HepG2 (cell line): Measurements from ENCODE around the gene ZNHIT1. TPM values are rescaled to one million over a fixed set of nuclear protein-coding genes. Genes with fewer than 3 reads are reported as not detected.

ENCODE experiments used
- BORCS8-MEF2B ChIP-seq: sonication (generic); formaldehyde crosslinking; IDR thresholded peaks from 2 replicates; pipeline ENCODE4 v1.8.0; 2022; ENCODE audit warnings: mild to moderate bottlenecking, missing genetic modification reagents
- FIP1L1 ChIP-seq: fragments of 200-400 bp; formaldehyde crosslinking; IDR thresholded peaks from 2 replicates; pipeline ENCODE4 v1.6.1; 2018; ENCODE audit warnings: low read depth, mild to moderate bottlenecking, low read length, moderate library complexity, borderline replicate concordance; ENCODE audit not compliant: insufficient read depth
- HNRNPLL ChIP-seq: fragments of 200-400 bp; formaldehyde crosslinking; IDR thresholded peaks from 2 replicates; pipeline ENCODE4 v1.6.1; 2017; ENCODE audit warnings: mild to moderate bottlenecking, low read depth, low read length; ENCODE audit not compliant: poor library complexity, severe bottlenecking
- KAT8 ChIP-seq: IDR thresholded peaks from 2 replicates; pipeline ENCODE4 v1.6.1; 2016; ENCODE audit warnings: missing genetic modification reagents, missing compliant biosample characterization
- KLF6 ChIP-seq: IDR thresholded peaks from 2 replicates; pipeline ENCODE4 v1.8.0; 2016; ENCODE audit warnings: missing biosample characterization, missing genetic modification reagents
- MYC ChIP-seq: sonication (generic); formaldehyde crosslinking; IDR thresholded peaks from 2 replicates; pipeline ENCODE4 v1.9.0; 2021; ENCODE audit warnings: missing genetic modification reagents, borderline replicate concordance
- MYNN ChIP-seq: sonication (generic); formaldehyde crosslinking; IDR thresholded peaks from 2 replicates; pipeline ENCODE4 v1.4.0; 2020; ENCODE audit warnings: mild to moderate bottlenecking, low read depth, missing genetic modification reagents
- PHF21A ChIP-seq: sonication (generic); formaldehyde crosslinking; IDR thresholded peaks from 2 replicates; pipeline ENCODE4 v1.5.0; 2020; ENCODE audit warnings: mild to moderate bottlenecking, missing genetic modification reagents
- PHF8 ChIP-seq: sonication (generic); formaldehyde crosslinking; IDR thresholded peaks from 2 replicates; pipeline ENCODE4 v1.5.0; 2020; ENCODE audit warnings: missing genetic modification reagents
- SALL2 ChIP-seq: sonication (generic); formaldehyde crosslinking; IDR thresholded peaks from 2 replicates; pipeline ENCODE4 v1.8.1; 2023; ENCODE audit warnings: mild to moderate bottlenecking, missing genetic modification reagents, inconsistent platforms
- SIN3B ChIP-seq: fragments of 150-350 bp; IDR thresholded peaks from 2 replicates; pipeline ENCODE4 v1.6.1; 2014; ENCODE audit warnings: low read length
- TBL1XR1 ChIP-seq: fragments of 150-350 bp; IDR thresholded peaks from 2 replicates; pipeline ENCODE4 v1.6.1; 2014; ENCODE audit warnings: borderline replicate concordance, low read length; ENCODE audit not compliant: partially characterized antibody
- TBX3 ChIP-seq: fragments of 450-650 bp; IDR thresholded peaks from 2 replicates; pipeline ENCODE4 v1.6.1; 2017; ENCODE audit warnings: antibody characterized with exemption, mild to moderate bottlenecking, inconsistent platforms, borderline replicate concordance
- YEATS4 ChIP-seq: sonication (generic); formaldehyde crosslinking; IDR thresholded peaks from 2 replicates; pipeline ENCODE4 v1.4.0; 2020; ENCODE audit warnings: missing genetic modification reagents, borderline replicate concordance
- ZNF546 ChIP-seq: sonication (generic); formaldehyde crosslinking; conservative IDR thresholded peaks from 2 replicates; pipeline ENCODE4 v1.8.1; 2023; ENCODE audit warnings: mild to moderate bottlenecking, missing genetic modification reagents
- ZNF550 ChIP-seq: sonication (generic); formaldehyde crosslinking; IDR thresholded peaks from 2 replicates; pipeline ENCODE4 v1.4.0; 2020; ENCODE audit warnings: mild to moderate bottlenecking, missing genetic modification reagents, borderline replicate concordance
- polyA plus RNA-seq, 8 experiments: library from polyadenylated mRNA; depleted of rRNA in 3 of 8; stranded (reverse) in 7 of 8; unstranded in 1 of 8; fragments of >200 nt; fragmentation: Illumina TruSeq in 4 of 8; extraction: Trizol in 4 of 8; gene quantifications; 2 replicates each; pipeline versions ENCODE4 v1.2.1 to v1.2.3, GENCODE V29; 2011 to 2016; ENCODE audit warnings: low read depth in 4 of 8, missing spikeins in 1 of 8, mixed read lengths in 1 of 8; ENCODE audit not compliant: insufficient read depth in 1 of 8
- total RNA-seq, 5 experiments: library from RNA; depleted of rRNA; stranded (reverse); fragments of >200 nt; fragmentation: Illumina TruSeq; extraction: Trizol; gene quantifications; 2 replicates each; pipeline ENCODE4 v1.2.3, GENCODE V29; 2016; ENCODE audit warnings: low read depth in 1 of 5
- TF ChIP-seq, protein P1 (sequence below): IDR thresholded peaks from 2 replicates; pipeline ENCODE4 v1.6.1; 2012; ENCODE audit warnings: low read length, improper control_type of control experiment
- TF ChIP-seq, protein P2 (sequence below): sonication (generic); formaldehyde crosslinking; IDR thresholded peaks from 2 replicates; pipeline ENCODE4 v1.4.0; 2020; ENCODE audit warnings: mild to moderate bottlenecking, missing genetic modification reagents
- TF ChIP-seq, protein P3 (sequence below): sonication (generic); formaldehyde crosslinking; IDR thresholded peaks from 2 replicates; pipeline ENCODE4 v1.8.1; 2023; ENCODE audit warnings: missing genetic modification reagents, mild to moderate bottlenecking, borderline replicate concordance
- TF ChIP-seq, protein P4 (sequence below): IDR thresholded peaks from 2 replicates; pipeline ENCODE4 v1.6.1; 2016; ENCODE audit warnings: low read depth, control low read depth
- TF ChIP-seq, protein P5 (sequence below): sonication (generic); formaldehyde crosslinking; IDR thresholded peaks from 2 replicates; pipeline ENCODE4 v1.4.0; 2020; ENCODE audit warnings: mild to moderate bottlenecking, missing genetic modification reagents, borderline replicate concordance

The ZNHIT1 gene
- total and polyA plus RNA-seq, 2 of the 13 experiments (the other 11 are each of a cell fraction or from before 2014, with no cell fraction given) = 32.5 to 64.5 TPM

DNA sequence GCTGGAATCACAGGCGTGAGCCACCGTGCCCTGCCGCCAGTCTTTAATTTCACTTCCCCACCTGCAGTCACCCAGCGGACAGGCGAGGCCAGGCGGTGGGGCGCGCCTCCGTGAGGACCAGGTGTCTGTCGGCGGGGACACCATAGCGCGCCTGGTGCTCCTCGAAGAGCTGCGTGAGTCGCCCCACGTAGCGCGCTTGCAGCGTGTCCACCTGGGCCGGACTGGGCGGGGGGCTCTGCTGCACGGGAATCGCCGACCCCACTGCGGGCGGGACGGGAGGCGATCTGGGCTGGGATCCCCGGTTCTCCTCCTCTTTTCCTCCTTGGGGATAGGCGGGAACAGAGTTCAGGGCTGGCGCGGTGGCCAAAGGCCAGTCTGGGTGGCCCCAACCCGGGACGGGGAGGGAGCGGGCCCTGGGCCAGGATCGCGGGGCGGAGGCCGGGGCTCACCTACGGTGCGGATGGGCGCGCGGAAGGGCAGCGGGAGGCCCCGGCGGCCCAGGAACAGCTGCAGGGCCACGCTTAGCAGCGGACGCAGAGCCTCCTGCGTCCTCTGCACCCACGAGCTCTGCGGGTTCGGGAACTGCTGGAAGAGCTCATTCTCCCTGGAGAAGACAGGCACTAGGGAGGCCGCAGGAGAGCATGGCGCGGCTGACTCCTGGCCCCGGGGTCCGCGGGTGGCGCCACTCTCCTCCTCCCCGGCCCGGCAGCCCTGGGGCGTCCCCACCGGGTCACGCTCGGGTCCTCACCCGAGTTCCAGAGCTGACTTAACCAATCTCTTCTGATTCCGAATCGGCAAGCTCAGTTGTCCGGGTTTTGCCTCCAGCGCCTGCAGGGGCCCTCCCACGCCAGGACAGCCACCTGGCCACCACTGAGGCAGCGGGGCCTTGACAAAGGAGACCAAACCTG is 16.0 kb upstream of the ZNHIT1 start (continued):
- 0 out of 2 replicates have a peak, but pooled peaks have one; percentile 23 for TF ChIP-seq ZNF546 (CRISPR knock-in tag)
- no peak for TF ChIP-seq TBX3
- no peak for TF ChIP-seq FIP1L1
- TF ChIP-seq, protein P1, sequence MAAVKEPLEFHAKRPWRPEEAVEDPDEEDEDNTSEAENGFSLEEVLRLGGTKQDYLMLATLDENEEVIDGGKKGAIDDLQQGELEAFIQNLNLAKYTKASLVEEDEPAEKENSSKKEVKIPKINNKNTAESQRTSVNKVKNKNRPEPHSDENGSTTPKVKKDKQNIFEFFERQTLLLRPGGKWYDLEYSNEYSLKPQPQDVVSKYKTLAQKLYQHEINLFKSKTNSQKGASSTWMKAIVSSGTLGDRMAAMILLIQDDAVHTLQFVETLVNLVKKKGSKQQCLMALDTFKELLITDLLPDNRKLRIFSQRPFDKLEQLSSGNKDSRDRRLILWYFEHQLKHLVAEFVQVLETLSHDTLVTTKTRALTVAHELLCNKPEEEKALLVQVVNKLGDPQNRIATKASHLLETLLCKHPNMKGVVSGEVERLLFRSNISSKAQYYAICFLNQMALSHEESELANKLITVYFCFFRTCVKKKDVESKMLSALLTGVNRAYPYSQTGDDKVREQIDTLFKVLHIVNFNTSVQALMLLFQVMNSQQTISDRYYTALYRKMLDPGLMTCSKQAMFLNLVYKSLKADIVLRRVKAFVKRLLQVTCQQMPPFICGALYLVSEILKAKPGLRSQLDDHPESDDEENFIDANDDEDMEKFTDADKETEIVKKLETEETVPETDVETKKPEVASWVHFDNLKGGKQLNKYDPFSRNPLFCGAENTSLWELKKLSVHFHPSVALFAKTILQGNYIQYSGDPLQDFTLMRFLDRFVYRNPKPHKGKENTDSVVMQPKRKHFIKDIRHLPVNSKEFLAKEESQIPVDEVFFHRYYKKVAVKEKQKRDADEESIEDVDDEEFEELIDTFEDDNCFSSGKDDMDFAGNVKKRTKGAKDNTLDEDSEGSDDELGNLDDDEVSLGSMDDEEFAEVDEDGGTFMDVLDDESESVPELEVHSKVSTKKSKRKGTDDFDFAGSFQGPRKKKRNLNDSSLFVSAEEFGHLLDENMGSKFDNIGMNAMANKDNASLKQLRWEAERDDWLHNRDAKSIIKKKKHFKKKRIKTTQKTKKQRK = no peak
- peak; percentile 56; the same call in 1 of the 2 replicates for TF ChIP-seq BORCS8-MEF2B (CRISPR knock-in tag)
- peak; percentile 48; the same call in 1 of the 2 replicates for TF ChIP-seq KLF6
- TF ChIP-seq MYC (CRISPR knock-in tag) = peak; percentile 70
- TF ChIP-seq ZNF550 (CRISPR knock-in tag) = 0 out of 2 replicates have a peak, but pooled peaks have one; percentile 56
- TF ChIP-seq, protein P2, sequence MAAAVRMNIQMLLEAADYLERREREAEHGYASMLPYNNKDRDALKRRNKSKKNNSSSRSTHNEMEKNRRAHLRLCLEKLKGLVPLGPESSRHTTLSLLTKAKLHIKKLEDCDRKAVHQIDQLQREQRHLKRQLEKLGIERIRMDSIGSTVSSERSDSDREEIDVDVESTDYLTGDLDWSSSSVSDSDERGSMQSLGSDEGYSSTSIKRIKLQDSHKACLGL (CRISPR knock-in tag) = peak; percentile 61
- TF ChIP-seq, protein P3, sequence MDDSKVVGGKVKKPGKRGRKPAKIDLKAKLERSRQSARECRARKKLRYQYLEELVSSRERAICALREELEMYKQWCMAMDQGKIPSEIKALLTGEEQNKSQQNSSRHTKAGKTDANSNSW (CRISPR knock-in tag) = no peak
- 0 out of 2 replicates have a peak, but pooled peaks have one; percentile 13 for TF ChIP-seq SALL2 (CRISPR knock-in tag)
- TF ChIP-seq HNRNPLL = peak; percentile 57
- TF ChIP-seq KAT8 (CRISPR knock-in tag) = peak; percentile 23; the same call in 1 of the 2 replicates
- TF ChIP-seq, protein P4, sequence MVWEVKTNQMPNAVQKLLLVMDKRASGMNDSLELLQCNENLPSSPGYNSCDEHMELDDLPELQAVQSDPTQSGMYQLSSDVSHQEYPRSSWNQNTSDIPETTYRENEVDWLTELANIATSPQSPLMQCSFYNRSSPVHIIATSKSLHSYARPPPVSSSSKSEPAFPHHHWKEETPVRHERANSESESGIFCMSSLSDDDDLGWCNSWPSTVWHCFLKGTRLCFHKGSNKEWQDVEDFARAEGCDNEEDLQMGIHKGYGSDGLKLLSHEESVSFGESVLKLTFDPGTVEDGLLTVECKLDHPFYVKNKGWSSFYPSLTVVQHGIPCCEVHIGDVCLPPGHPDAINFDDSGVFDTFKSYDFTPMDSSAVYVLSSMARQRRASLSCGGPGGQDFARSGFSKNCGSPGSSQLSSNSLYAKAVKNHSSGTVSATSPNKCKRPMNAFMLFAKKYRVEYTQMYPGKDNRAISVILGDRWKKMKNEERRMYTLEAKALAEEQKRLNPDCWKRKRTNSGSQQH (CRISPR knock-in tag) = no peak
- TF ChIP-seq MYNN = no peak
- peak; percentile 67 for TF ChIP-seq PHF21A
- TF ChIP-seq TBL1XR1 = no peak
- TF ChIP-seq, protein P5, sequence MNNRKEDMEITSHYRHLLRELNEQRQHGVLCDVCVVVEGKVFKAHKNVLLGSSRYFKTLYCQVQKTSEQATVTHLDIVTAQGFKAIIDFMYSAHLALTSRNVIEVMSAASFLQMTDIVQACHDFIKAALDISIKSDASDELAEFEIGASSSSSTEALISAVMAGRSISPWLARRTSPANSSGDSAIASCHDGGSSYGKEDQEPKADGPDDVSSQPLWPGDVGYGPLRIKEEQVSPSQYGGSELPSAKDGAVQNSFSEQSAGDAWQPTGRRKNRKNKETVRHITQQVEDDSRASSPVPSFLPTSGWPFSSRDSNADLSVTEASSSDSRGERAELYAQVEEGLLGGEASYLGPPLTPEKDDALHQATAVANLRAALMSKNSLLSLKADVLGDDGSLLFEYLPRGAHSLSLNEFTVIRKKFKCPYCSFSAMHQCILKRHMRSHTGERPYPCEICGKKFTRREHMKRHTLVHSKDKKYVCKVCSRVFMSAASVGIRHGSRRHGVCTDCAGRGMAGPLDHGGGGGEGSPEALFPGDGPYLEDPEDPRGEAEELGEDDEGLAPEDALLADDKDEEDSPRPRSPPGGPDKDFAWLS (CRISPR knock-in tag) = no peak
- peak; percentile 81 for TF ChIP-seq PHF8 (CRISPR knock-in tag)
- TF ChIP-seq YEATS4 (CRISPR knock-in tag) = peak; percentile 83; the same call in 1 of the 2 replicates
- TF ChIP-seq SIN3B = no peak
